Mononuclear cell (primary cell): ENCODE results near the gene RFX7. TPM values are rescaled to one million over a fixed set of nuclear protein-coding genes. Genes with fewer than 3 reads are reported as not detected.

Experiments
- H3K27me3 ChIP-seq: 2 replicates; pipeline ENCODE4 v1.6.0; 2011; ENCODE audit warnings: low read length, control low read depth; ENCODE audit not compliant: insufficient read depth
- H3K4me1 ChIP-seq: 2 replicates; pipeline ENCODE4 v1.5.1; 2011; ENCODE audit warnings: mild to moderate bottlenecking, low read length, control low read depth; ENCODE audit not compliant: insufficient read depth
- H3K4me3 ChIP-seq: 2 replicates; pipeline ENCODE4 v1.5.1; 2011; ENCODE audit warnings: mild to moderate bottlenecking, low read length, moderate library complexity
- H3K9me3 ChIP-seq: 2 replicates; pipeline ENCODE4 v1.5.1; 2011; ENCODE audit warnings: low read depth, mild to moderate bottlenecking, control low read depth, low read length
- total RNA-seq: library from RNA; depleted of rRNA; stranded (reverse); fragments of >200 nt; gene quantifications from one replicate; pipeline ENCODE4 v1.2.3, GENCODE V29; 2012

The RFX7 gene
- total RNA-seq, 1 donor: 15.5 TPM

- H3K4me3 ChIP-seq: no peak overlapping the region
- peaks cover 6% of the 10 kb centered on the region for H3K4me1 ChIP-seq
- no peaks in the 10 kb centered on the region for H3K9me3 ChIP-seq
- no peaks in the 10 kb centered on the region for H3K27me3 ChIP-seq
Measured at GRCh38 chr15:56042982-56043980, 200.4 kb downstream of the RFX7 start.

- H3K27me3 ChIP-seq: no peaks in the 10 kb centered on the region
- H3K9me3 ChIP-seq: no peaks in the 10 kb centered on the region
- H3K4me3 ChIP-seq: no peak overlapping the region
- peaks cover 6% of the 10 kb centered on the region for H3K4me1 ChIP-seq
Measured at GRCh38 chr15:56042498-56042897, 201.2 kb downstream of the RFX7 start.

DNA sequence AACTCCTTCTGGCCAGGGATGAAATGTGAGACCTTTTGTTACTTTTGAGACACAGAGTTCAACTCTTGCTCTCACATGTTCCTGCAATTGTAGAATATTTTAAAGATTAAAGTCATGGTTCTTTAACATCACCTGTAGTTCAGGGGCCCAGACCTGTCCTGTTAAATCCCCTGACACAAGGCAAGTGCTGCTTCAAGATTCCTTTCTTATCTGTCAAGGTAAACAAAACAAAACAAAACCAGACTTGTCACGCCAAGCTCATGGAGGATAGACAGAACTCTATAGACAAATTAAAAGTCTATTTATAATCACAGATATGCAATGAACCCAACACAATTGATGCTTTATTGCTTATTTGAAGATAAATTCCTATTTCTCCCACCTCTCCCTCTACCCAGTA is 201.6 kb downstream of the RFX7 start:
- Histone ChIP-seq H3K27me3 (no peaks in the 10 kb centered on the region), H3K9me3 (no peaks in the 10 kb centered on the region), H3K4me1 (peaks cover 6% of the 10 kb centered on the region), H3K4me3 (no peak overlapping the region)

DNA sequence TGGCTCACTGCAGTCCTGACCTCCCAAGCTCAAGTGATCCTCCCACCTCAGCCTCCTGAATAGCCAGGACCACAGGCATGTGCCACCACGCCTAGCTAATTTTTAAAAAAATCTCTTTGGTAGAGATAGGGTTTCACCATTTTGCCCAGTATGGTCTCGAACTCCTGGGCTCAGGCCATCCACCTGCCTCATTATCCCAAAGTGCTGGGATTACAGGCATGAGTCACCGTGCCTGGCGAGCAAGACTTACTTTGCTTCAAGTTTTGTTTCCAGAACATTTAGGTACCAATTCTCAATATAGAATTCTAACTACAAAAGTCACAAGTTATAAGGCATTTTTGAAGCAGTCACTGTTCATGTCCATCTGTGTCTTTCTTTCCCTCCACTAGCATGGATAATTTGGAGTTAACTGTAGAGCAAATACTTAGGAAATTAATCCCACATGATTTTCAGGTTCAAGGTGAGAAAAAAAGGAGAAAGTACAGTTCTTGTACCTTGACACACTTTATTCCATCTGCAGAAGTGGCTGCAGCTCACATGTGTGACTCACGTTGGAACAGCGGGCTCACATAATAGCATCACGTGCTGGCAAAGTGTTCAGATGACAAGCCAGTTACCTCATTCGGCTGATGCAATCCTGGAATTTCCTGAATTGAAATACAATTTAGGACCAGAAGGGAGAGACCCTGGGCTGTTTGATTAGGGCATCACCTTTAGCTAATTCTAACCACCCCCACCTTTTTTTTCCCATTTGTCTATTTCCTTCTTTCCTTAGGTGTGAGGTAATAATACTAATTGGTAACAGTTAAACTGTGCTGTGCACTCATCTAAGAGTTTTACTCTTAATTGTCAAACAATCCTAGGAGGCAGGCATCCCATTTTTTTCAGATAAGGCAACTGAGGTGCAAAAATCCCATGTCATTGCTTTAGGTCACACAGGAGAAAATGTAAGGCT is 203.3 kb downstream of the RFX7 start:
- Histone ChIP-seq H3K27me3 (no peaks in the 10 kb centered on the region), H3K4me1 (peaks cover 6% of the 10 kb centered on the region), H3K4me3 (no peak overlapping the region), H3K9me3 (no peaks in the 10 kb centered on the region)

DNA sequence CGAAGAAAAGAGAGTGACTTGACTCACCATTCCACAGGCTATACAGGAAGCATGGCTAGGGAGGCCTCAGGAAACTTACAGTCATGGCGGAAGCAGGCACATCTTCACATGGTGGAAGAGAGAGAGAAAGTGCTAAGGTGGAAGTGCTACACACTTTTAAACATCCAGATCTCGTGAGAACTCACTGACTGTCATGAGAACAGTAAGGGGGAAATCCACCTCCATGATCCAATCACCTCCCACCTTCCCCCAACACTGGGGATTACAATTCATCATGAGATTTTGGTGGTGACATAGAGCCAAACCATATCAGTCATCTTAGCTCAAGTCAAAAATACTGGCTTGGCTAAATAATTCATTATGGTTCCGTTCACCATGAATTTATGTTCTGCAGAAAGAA is 205.0 kb downstream of the RFX7 start:
- Histone ChIP-seq H3K27me3 (no peaks in the 10 kb centered on the region), H3K9me3 (no peaks in the 10 kb centered on the region), H3K4me3 (no peak overlapping the region), H3K4me1 (peaks cover 6% of the 10 kb centered on the region)

DNA sequence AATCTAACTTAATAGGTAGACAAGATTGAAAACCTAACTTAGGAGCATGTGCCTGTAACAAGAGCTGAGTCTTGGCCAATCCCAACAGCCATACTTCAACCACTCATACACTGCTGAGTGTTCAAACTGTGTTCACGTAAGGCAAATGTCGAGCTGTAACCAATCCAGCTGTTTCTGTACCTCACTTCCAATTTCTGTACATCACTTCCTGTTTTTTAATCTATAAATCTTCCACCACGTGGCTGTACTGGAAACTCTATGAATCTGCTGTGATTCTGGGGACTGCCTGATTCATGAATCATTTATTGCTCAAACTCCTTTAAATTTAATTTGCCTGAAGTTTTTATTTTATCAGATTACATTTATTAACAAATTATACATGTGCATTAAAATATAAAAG is 205.7 kb downstream of the RFX7 start:
- H3K9me3 ChIP-seq: no peaks in the 10 kb centered on the region
- peaks cover 5% of the 10 kb centered on the region for H3K4me1 ChIP-seq
- H3K27me3 ChIP-seq: no peaks in the 10 kb centered on the region
- H3K4me3 ChIP-seq: no peak overlapping the region

Other genes starting within 250 kb of the RFX7 start
- gene TEX9, start 121.5 kb upstream of the RFX7 start, total RNA-seq: 2.2 TPM
- not detected for gene MNS1, start 221.3 kb upstream of the RFX7 start, total RNA-seq